CD14-positive monocyte (primary cell): ENCODE data around the gene SHROOM2. TPM values are rescaled to one million over a fixed set of nuclear protein-coding genes. Genes with fewer than 3 reads are reported as not detected.

Experiments
- DNase-seq, 3 donors: peaks; one replicate each; pipeline ENCODE4 v3.0.0-alpha.2; 2011 to 2022
- H2AFZ ChIP-seq: 2 replicates; pipeline ENCODE4 v1.6.0; 2012; ENCODE audit warnings: mild to moderate bottlenecking, low read depth, low read length, inconsistent platforms; ENCODE audit not compliant: insufficient read depth, poor library complexity, severe bottlenecking
- H3K27ac ChIP-seq, 2 donors: 1 replicate in 1 of 2; 2 replicates in 1 of 2; pipeline ENCODE4 v1.5.1; 2012 to 2013; ENCODE audit warnings: low read length in 2 of 2, control low read depth in 1 of 2, inconsistent platforms in 1 of 2, low read depth in 1 of 2, mild to moderate bottlenecking in 1 of 2
- H3K27me3 ChIP-seq, 2 donors: one replicate each; pipeline versions ENCODE4 v1.6.0 to v1.6.1; 2011 to 2013; ENCODE audit warnings: low read length in 2 of 2; ENCODE audit not compliant: control insufficient read depth in 2 of 2, insufficient read depth in 2 of 2
- H3K36me3 ChIP-seq, 2 donors: replicated peaks in 1 of 2; 1 replicate in 1 of 2; 2 replicates in 1 of 2; pipeline versions ENCODE4 v1.5.1 to v1.6.1; 2012 to 2013; ENCODE audit warnings: low read length in 2 of 2, control low read depth in 1 of 2, inconsistent platforms in 1 of 2, mild to moderate bottlenecking in 1 of 2; ENCODE audit not compliant: insufficient read depth in 2 of 2, control insufficient read depth in 1 of 2
- H3K4me1 ChIP-seq, 2 donors: 1 replicate in 1 of 2; 2 replicates in 1 of 2; pipeline versions ENCODE4 v1.5.1 to v1.6.1; 2012 to 2013; ENCODE audit warnings: low read length in 2 of 2, control low read depth in 1 of 2, inconsistent platforms in 1 of 2, mild to moderate bottlenecking in 1 of 2, moderate library complexity in 1 of 2; ENCODE audit not compliant: insufficient read depth in 2 of 2, control insufficient read depth in 1 of 2
- H3K4me2 ChIP-seq: replicated peaks from 2 replicates; pipeline ENCODE3; 2012; ENCODE audit warnings: low read length, moderate library complexity, mild to moderate bottlenecking; ENCODE audit not compliant: poor library complexity, severe bottlenecking; ENCODE audit errors: extremely low read depth
- H3K4me3 ChIP-seq, 3 experiments: fragments of 200-600 bp in 1 of 3; sonication (generic) in 1 of 3; replicated peaks in 1 of 3; 1 replicate in 2 of 3; 2 replicates in 1 of 3; pipeline ENCODE4 v1.5.1; 2011 to 2013; ENCODE audit warnings: low read length in 3 of 3, mild to moderate bottlenecking in 3 of 3, control low read depth in 2 of 3, low read depth in 2 of 3, inconsistent platforms in 1 of 3, moderate library complexity in 1 of 3
- H3K79me2 ChIP-seq: 2 replicates; pipeline ENCODE4 v1.6.0; 2012; ENCODE audit warnings: mild to moderate bottlenecking, control low read depth, inconsistent platforms, low read length, moderate library complexity; ENCODE audit not compliant: insufficient read depth
- H3K9ac ChIP-seq: 2 replicates; pipeline ENCODE4 v1.6.0; 2017; ENCODE audit warnings: low read length, mild to moderate bottlenecking; ENCODE audit not compliant: insufficient read depth, poor library complexity, severe bottlenecking
- H3K9me3 ChIP-seq, 2 donors: replicated peaks in 1 of 2; 1 replicate in 1 of 2; 2 replicates in 1 of 2; pipeline versions ENCODE4 v1.5.1 to v1.6.1; 2012 to 2013; ENCODE audit warnings: low read length in 2 of 2, control low read depth in 1 of 2; ENCODE audit not compliant: control insufficient read depth in 1 of 2, insufficient read depth in 1 of 2
- H4K20me1 ChIP-seq: 2 replicates; pipeline ENCODE4 v1.6.0; 2012; ENCODE audit warnings: mild to moderate bottlenecking, low read length, control low read depth, moderate library complexity; ENCODE audit not compliant: insufficient read depth
- H3K27ac Mint-ChIP-seq, 7 donors: one replicate each; pipeline ENCODE4 v1.8.0; 2020; ENCODE audit warnings: mild to moderate bottlenecking in 7 of 7, mixed read lengths in 7 of 7, moderate library complexity in 6 of 7, inconsistent platforms in 2 of 7
- H3K27me3 Mint-ChIP-seq, 3 donors: one replicate each; pipeline ENCODE4 v1.8.0; 2021 to 2022; ENCODE audit warnings: low read depth in 3 of 3, mild to moderate bottlenecking in 3 of 3, mixed read lengths in 3 of 3, moderate library complexity in 3 of 3, inconsistent platforms in 1 of 3
- H3K36me3 Mint-ChIP-seq, 2 donors: one replicate each; pipeline ENCODE4 v1.8.0; 2020; ENCODE audit warnings: mixed read lengths in 2 of 2, inconsistent platforms in 1 of 2, mild to moderate bottlenecking in 1 of 2
- H3K4me1 Mint-ChIP-seq: one replicate; pipeline ENCODE4 v1.8.0; 2020; ENCODE audit warnings: mild to moderate bottlenecking, mixed read lengths
- H3K4me3 Mint-ChIP-seq, 2 donors: one replicate each; pipeline ENCODE4 v1.8.0; 2020; ENCODE audit warnings: mild to moderate bottlenecking in 2 of 2, mixed read lengths in 2 of 2, moderate library complexity in 1 of 2
- H3K9me3 Mint-ChIP-seq, 7 donors: one replicate each; pipeline ENCODE4 v1.8.0; 2020 to 2022; ENCODE audit warnings: mixed read lengths in 7 of 7, mild to moderate bottlenecking in 6 of 7, moderate library complexity in 6 of 7, inconsistent platforms in 2 of 7
- WGBS: methylation state at CpG from one replicate; pipeline ENCODE4 v1.1.5; 2013; ENCODE audit warnings: missing lambda C conversion rate; ENCODE audit not compliant: insufficient coverage; 5-methylcytosine and 5-hydroxymethylcytosine counted together
- intact Hi-C, 2 donors: fragments of 100-400 bp; cut with micrococcal nuclease; formaldehyde crosslinking; loops; one replicate each; pipeline versions ENCODE4 v1.15.0 to v1.15.1; 2023
- polyA plus RNA-seq, 3 donors: library from polyadenylated mRNA; depleted of rRNA in 1 of 3; unstranded in 2 of 3; stranded (reverse) in 1 of 3; fragments of 300-500 nt in 2 of 3; fragments of >200 nt in 1 of 3; fragmentation: Illumina TruSeq in 2 of 3; gene quantifications; 1 replicate in 2 of 3; 2 replicates in 1 of 3; pipeline ENCODE4 v1.2.3, GENCODE V29; 2012 to 2021
- TF ChIP-seq, protein P1 (sequence below): fragments of 200-600 bp; IDR thresholded peaks from one replicate; pipeline ENCODE4 v1.8.0; 2022; ENCODE audit warnings: antibody characterized with exemption, mild to moderate bottlenecking

The SHROOM2 gene
- polyA plus RNA-seq, 3 donors, result not detected

DNA sequence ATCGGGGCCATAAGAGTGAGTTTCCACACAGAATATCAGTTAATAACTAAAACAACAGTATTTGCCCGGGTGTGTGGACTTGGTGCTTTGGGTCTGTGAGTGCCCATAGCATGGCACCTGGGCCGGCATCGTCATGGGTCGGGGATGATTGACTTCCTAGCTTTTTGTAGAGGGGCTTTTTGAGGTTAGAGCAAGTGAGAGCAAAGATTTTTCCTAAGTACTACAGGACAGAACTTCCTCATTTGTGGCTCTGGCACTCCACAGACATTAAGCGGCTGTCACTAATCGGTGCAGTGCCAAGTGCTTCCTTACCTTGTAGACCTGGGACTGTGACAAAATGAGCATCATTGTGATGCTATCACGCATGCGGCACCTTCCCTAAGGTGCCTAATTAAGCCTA, 81.0 kb downstream of the SHROOM2 start:
- peak in 1 of 3 donors; percentile 13 for DNase-seq
- H3K36me3 Mint-ChIP-seq, result no peaks in the 10 kb centered on the region
- Histone ChIP-seq H4K20me1 (no peaks in the 10 kb centered on the region), H3K4me1 (no peaks in the 10 kb centered on the region), H3K9ac (no peak overlapping the region), H2AFZ (no peak overlapping the region), H3K9me3 (no peaks in the 10 kb centered on the region), H3K79me2 (no peaks in the 10 kb centered on the region), H3K36me3 (no peaks in the 10 kb centered on the region), H3K4me3 (no peak overlapping the region), H3K4me2 (no peak overlapping the region), H3K27ac (no peak overlapping the region), H3K27me3 (peaks cover 4 to 7% of the 10 kb centered on the region in 2 donors)
- peak overlapping the region in 1 of 2 donors; percentile 26 for H3K4me3 Mint-ChIP-seq
- H3K4me1 Mint-ChIP-seq, result peaks cover 9% of the 10 kb centered on the region
- TF ChIP-seq, protein P1, sequence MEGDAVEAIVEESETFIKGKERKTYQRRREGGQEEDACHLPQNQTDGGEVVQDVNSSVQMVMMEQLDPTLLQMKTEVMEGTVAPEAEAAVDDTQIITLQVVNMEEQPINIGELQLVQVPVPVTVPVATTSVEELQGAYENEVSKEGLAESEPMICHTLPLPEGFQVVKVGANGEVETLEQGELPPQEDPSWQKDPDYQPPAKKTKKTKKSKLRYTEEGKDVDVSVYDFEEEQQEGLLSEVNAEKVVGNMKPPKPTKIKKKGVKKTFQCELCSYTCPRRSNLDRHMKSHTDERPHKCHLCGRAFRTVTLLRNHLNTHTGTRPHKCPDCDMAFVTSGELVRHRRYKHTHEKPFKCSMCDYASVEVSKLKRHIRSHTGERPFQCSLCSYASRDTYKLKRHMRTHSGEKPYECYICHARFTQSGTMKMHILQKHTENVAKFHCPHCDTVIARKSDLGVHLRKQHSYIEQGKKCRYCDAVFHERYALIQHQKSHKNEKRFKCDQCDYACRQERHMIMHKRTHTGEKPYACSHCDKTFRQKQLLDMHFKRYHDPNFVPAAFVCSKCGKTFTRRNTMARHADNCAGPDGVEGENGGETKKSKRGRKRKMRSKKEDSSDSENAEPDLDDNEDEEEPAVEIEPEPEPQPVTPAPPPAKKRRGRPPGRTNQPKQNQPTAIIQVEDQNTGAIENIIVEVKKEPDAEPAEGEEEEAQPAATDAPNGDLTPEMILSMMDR, result no peak
- WGBS, result 0% methylated on average over 3 of the region's 9 CpGs
- H3K27ac Mint-ChIP-seq, result no peak overlapping the region
- peaks cover 16 to 33% (median 30%) of the 10 kb centered on the region in 3 donors for H3K27me3 Mint-ChIP-seq
- intact Hi-C loops, result no loop called here
- H3K9me3 Mint-ChIP-seq, result peaks cover 0 to 2% (median 0%) of the 10 kb centered on the region in 7 donors

DNA sequence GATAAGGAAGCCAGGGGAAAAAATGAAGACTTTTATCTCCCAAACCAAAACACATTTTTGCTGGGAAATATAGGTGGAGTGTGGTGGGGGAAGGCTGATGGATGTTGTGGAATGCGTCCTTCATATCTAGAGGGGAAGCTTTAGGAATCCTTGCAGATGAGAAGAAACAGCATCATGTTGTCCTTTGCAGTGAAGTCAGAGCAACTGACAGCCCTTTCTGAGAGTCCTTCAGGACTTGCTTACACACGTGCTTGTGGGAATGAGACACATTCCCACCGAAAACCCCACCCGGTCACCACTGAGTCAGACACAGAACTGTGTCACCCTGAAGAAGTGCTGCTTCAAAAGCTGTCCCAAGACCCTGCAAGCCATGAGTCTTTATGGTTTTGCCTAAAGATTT, 81.5 kb downstream of the SHROOM2 start:
- Mint-ChIP-seq H3K4me1 (peaks cover 9% of the 10 kb centered on the region), H3K27me3 (peaks cover 16 to 33% (median 30%) of the 10 kb centered on the region in 3 donors), H3K9me3 (peaks cover 0 to 2% (median 0%) of the 10 kb centered on the region in 7 donors), H3K27ac (peak overlapping the region in 1 of 7 donors; percentile 19), H3K36me3 (no peaks in the 10 kb centered on the region), H3K4me3 (no peak overlapping the region)
- DNase-seq, result no peak
- TF ChIP-seq, protein P1, result no peak
- Histone ChIP-seq H3K36me3 (no peaks in the 10 kb centered on the region), H3K4me1 (no peaks in the 10 kb centered on the region), H3K4me2 (no peak overlapping the region), H3K9ac (no peak overlapping the region), H3K27ac (no peak overlapping the region), H2AFZ (no peak overlapping the region), H3K9me3 (no peaks in the 10 kb centered on the region), H4K20me1 (no peaks in the 10 kb centered on the region), H3K27me3 (peaks cover 4 to 7% of the 10 kb centered on the region in 2 donors), H3K4me3 (no peak overlapping the region), H3K79me2 (no peaks in the 10 kb centered on the region)
- intact Hi-C loops, result no loop called here
- WGBS, result 71% methylated on average over 2 of the region's 4 CpGs
